Forelimb muscle (tissue), 1 donor: ENCODE measurements around the gene SLC12A3. TPM values are rescaled to one million over a fixed set of nuclear protein-coding genes. Genes with fewer than 3 reads are reported as not detected.

Experiments
- DNase-seq: peaks from one replicate; pipeline ENCODE4 v3.0.0-alpha.2; 2013; ENCODE audit warnings: low read depth
- polyA plus RNA-seq: library from polyadenylated mRNA; unstranded; fragments of 120-200 nt; gene quantifications from one replicate; pipeline ENCODE4 v1.2.1, GENCODE V29; 2013; ENCODE audit not compliant: insufficient read length

Gene SLC12A3
- polyA plus RNA-seq, 1 donor = 0.11 TPM

- no peak for DNase-seq
Measured at GRCh38 chr16:56891685-56892084, 26.7 kb downstream of the SLC12A3 start.

GRCh38 chr16:56892705-56893104, 27.7 kb downstream of the SLC12A3 start:
- DNase-seq = no peak

- no peak for DNase-seq
Measured at GRCh38 chr16:56894331-56894917, 29.4 kb downstream of the SLC12A3 start.

GRCh38 chr16:56895813-56896212, 30.8 kb downstream of the SLC12A3 start:
- no peak for DNase-seq

GRCh38 chr16:56896244-56896643, 31.2 kb downstream of the SLC12A3 start:
- no peak for DNase-seq

- no peak for DNase-seq
Measured at GRCh38 chr16:56897026-56897799, 32.2 kb downstream of the SLC12A3 start.

GRCh38 chr16:56898847-56899246, 33.8 kb downstream of the SLC12A3 start:
- no peak for DNase-seq

- DNase-seq = no peak
Measured at GRCh38 chr16:56903866-56904265, 38.9 kb downstream of the SLC12A3 start.

GRCh38 chr16:56907401-56907800, 42.4 kb downstream of the SLC12A3 start:
- no peak for DNase-seq

- no peak for DNase-seq
Measured at GRCh38 chr16:56909527-56909979, 44.5 kb downstream of the SLC12A3 start.

GRCh38 chr16:56910112-56910511, 45.1 kb downstream of the SLC12A3 start:
- no peak for DNase-seq

GRCh38 chr16:56910654-56911539, 45.9 kb downstream of the SLC12A3 start:
- DNase-seq = no peak

GRCh38 chr16:56911771-56912571, 47.0 kb downstream of the SLC12A3 start:
- no peak for DNase-seq

- no peak for DNase-seq
Measured at GRCh38 chr16:56912746-56913708, 48.0 kb downstream of the SLC12A3 start.

GRCh38 chr16:56914896-56915295, 49.9 kb downstream of the SLC12A3 start:
- no peak for DNase-seq

GRCh38 chr16:56915336-56916119, 50.5 kb downstream of the SLC12A3 start:
- DNase-seq = no peak

- DNase-seq = no peak
Measured at GRCh38 chr16:56916571-56917403, 51.8 kb downstream of the SLC12A3 start.

GRCh38 chr16:56918467-56919012, 53.5 kb downstream of the SLC12A3 start:
- no peak for DNase-seq
